Liver (tissue), 2 donors: ENCODE results near the gene CHCHD2.

Source experiments
- CTCF ChIP-seq: fragments of 150-350 bp; IDR thresholded peaks from 2 replicates; pipeline ENCODE4 v1.5.1; 2017; ENCODE audit warnings: improper control_type of control experiment, low read depth, low read length; ENCODE audit not compliant: missing input control
- REST ChIP-seq: IDR thresholded peaks from 2 replicates; pipeline ENCODE4 v1.6.1; 2016; ENCODE audit warnings: antibody characterized with exemption, mild to moderate bottlenecking
- YY1 ChIP-seq: IDR thresholded peaks from 2 replicates; pipeline ENCODE4 v1.6.1; 2016; ENCODE audit warnings: antibody characterized with exemption, mild to moderate bottlenecking
- TF ChIP-seq, protein P1 (sequence below): IDR thresholded peaks from 2 replicates; pipeline ENCODE4 v1.6.1; 2016; ENCODE audit warnings: antibody characterized with exemption
- donor health status: healthy.

DNA sequence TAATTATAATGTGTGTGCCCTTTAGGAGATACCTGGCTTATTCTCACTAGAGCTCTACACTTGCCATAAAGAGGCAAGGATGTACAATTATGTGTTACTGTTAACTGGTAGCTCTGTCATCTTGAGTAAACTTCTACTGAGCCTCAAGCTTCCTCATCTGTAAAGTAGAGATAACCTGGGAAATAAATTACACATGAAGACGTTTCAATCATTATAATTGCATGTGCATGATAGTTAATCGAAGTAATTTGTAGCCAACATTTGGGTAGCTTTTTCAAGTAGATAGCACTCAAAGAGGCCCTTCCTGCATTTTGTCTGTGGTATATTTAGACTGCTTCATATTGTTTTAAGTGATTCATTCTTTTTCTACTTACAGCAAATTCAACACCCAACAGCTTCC, 52.3 kb downstream of the CHCHD2 start:
- no peak for TF ChIP-seq CTCF
- no peak for TF ChIP-seq YY1
- no peak for TF ChIP-seq REST
- TF ChIP-seq, protein P1, sequence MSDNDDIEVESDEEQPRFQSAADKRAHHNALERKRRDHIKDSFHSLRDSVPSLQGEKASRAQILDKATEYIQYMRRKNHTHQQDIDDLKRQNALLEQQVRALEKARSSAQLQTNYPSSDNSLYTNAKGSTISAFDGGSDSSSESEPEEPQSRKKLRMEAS: no peak
